CD4-positive, alpha-beta T cell treated with Interleukin-4 for 4 hours (primary cell): ENCODE results near the gene BEST1.
"Not testable (repeated sequence)": the region's sequence is repeated elsewhere in the genome, so short reads cannot be mapped to it uniquely, and the experiment has no call there.

Experiments
- DNase-seq: peaks from one replicate; pipeline ENCODE4 v3.0.0-alpha.2; 2020

The BEST1 gene

GRCh38 chr11:61978703-61979661 lies 28.8 kb downstream of the BEST1 start:
- no peak for DNase-seq

- no peak for DNase-seq
Measured at GRCh38 chr11:61980783-61981541, 30.8 kb downstream of the BEST1 start.

- DNase-seq: no peak
Measured at GRCh38 chr11:61983419-61983818, 33.3 kb downstream of the BEST1 start.

- DNase-seq: no peak
Measured at GRCh38 chr11:61985869-61986268, 35.7 kb downstream of the BEST1 start.

GRCh38 chr11:61994981-61995380 lies 44.8 kb downstream of the BEST1 start:
- DNase-seq: no peak

- no peak for DNase-seq
Measured at GRCh38 chr11:61996933-61997332, 46.8 kb downstream of the BEST1 start.

- DNase-seq: no peak
Measured at GRCh38 chr11:61999141-61999975, 49.2 kb downstream of the BEST1 start.

GRCh38 chr11:62000539-62001446 lies 50.6 kb downstream of the BEST1 start:
- no peak for DNase-seq

- no peak for DNase-seq
Measured at GRCh38 chr11:62001450-62002191, 51.5 kb downstream of the BEST1 start.

GRCh38 chr11:62002283-62002682 lies 52.1 kb downstream of the BEST1 start:
- DNase-seq: not testable (repeated sequence)

GRCh38 chr11:62004473-62004872 lies 54.3 kb downstream of the BEST1 start:
- no peak for DNase-seq

- no peak for DNase-seq
Measured at GRCh38 chr11:62008193-62008592, 58.0 kb downstream of the BEST1 start.

- no peak for DNase-seq
Measured at GRCh38 chr11:62010935-62011528, 60.9 kb downstream of the BEST1 start.

- no peak for DNase-seq
Measured at GRCh38 chr11:62011881-62012280, 61.7 kb downstream of the BEST1 start.

GRCh38 chr11:62012451-62012831 lies 62.3 kb downstream of the BEST1 start:
- no peak for DNase-seq

- no peak for DNase-seq
Measured at GRCh38 chr11:62012832-62013461, 62.8 kb downstream of the BEST1 start.
